HFF-Myc (cell line): ENCODE data around the gene SLC13A1.

Experiments
- DNase-seq: peaks from one replicate; pipeline ENCODE4 v3.0.0-alpha.2; 2011; ENCODE audit warnings: low read depth; ENCODE audit errors: extremely low read depth
- H3K4me3 ChIP-seq: replicated peaks from 2 replicates; pipeline ENCODE4 v1.5.1; 2011; ENCODE audit warnings: low read depth, mild to moderate bottlenecking, control low read depth, low read length
- CTCF ChIP-seq: IDR thresholded peaks from 2 replicates; pipeline ENCODE4 v1.5.1; 2012; ENCODE audit warnings: mild to moderate bottlenecking, low read depth, low read length, control low read depth; ENCODE audit errors: missing control alignments

Gene SLC13A1

GRCh38 chr7:123125231-123125630 lies 74.5 kb downstream of the SLC13A1 start:
- no peak overlapping the region for H3K4me3 ChIP-seq
- no peak for TF ChIP-seq CTCF
- no peak for DNase-seq

DNA sequence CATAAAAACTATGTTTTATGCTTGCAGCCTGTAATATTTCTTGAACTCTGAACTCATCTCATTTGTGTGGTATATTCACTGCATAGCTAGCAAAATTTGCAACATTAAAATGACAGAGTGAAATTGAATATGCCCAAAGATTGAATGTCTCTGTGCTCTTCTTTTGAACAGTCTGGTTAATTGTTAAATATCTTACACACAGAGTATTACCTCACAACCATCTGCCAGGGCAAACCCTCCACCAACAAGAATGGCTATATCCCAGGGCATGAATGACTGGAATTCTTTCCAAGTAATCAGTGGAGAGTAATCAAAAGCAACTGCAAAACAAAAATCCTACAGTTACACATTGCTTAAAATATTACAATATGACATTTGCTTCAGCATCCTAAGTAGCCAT lies 76.9 kb downstream of the SLC13A1 start:
- H3K4me3 ChIP-seq, result no peak overlapping the region
- no peak for DNase-seq
- no peak for TF ChIP-seq CTCF

GRCh38 chr7:123120286-123120685 lies 79.5 kb downstream of the SLC13A1 start:
- no peak for DNase-seq
- H3K4me3 ChIP-seq, result no peak overlapping the region
- no peak for TF ChIP-seq CTCF

GRCh38 chr7:123115331-123115730 lies 84.4 kb downstream of the SLC13A1 start:
- H3K4me3 ChIP-seq, result no peak overlapping the region
- DNase-seq, result no peak
- TF ChIP-seq CTCF, result no peak

- no peak overlapping the region for H3K4me3 ChIP-seq
- DNase-seq, result no peak
- TF ChIP-seq CTCF, result no peak
Observed at GRCh38 chr7:123114288-123114687, 85.5 kb downstream of the SLC13A1 start.

- no peak for TF ChIP-seq CTCF
- no peak overlapping the region for H3K4me3 ChIP-seq
- DNase-seq, result no peak
Observed at GRCh38 chr7:123112833-123113232, 86.9 kb downstream of the SLC13A1 start.

DNA sequence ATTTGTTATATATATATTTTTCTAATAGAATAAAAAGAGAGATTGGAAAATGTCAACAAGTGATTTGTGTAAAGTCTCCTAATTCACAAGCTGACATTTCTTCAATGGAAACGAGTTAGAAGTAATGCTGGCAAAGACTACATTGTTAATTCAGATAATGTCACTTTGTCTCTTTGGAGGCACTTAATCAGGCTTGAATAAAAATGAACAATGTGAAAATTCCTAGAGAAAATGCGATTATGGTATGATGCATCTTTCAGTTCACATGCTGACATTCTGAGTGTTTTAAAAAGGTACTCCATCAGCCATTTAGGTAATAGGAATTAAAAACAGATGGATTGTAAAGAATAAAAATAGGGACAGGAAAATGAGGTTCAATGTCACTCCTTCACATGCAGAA lies 100.1 kb downstream of the SLC13A1 start:
- no peak for DNase-seq
- no peak for TF ChIP-seq CTCF
- H3K4me3 ChIP-seq, result no peak overlapping the region
